GM19240 (cell line): ENCODE data around the gene OR2V2.
"Not testable (repeated sequence)": the region's sequence is repeated elsewhere in the genome, so short reads cannot be mapped to it uniquely, and the experiment has no call there.

Experiments used
- DNase-seq: peaks from one replicate; pipeline ENCODE4 v3.0.0; 2011; ENCODE audit warnings: low spot score; ENCODE audit not compliant: insufficient read length

Gene OR2V2

DNA sequence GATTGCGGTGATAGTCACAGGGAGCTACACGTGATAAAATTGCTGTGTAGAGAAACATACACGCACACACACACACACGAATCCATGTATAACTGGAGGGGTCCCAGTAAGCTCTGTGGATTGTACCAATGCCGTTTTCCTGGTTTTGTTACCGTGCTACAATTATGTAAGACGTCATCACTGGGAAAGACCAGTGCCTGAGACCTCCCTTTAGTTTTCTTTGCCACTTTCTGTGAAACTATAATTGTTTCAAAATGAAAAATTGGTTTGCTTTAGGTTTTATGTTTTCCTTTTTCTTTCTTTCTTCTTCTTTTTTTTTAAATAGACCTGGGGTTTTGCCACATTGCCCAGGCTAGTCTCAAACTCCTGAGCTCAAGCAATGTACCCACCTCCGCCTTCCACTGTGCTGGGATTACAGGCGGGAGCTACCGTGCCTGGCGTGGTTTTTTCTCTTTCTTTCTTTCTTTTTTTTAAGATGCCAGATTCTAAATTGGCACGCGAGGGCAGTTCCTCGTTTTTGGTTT is 21.3 kb downstream of the OR2V2 start:
- DNase-seq: no peak

DNA sequence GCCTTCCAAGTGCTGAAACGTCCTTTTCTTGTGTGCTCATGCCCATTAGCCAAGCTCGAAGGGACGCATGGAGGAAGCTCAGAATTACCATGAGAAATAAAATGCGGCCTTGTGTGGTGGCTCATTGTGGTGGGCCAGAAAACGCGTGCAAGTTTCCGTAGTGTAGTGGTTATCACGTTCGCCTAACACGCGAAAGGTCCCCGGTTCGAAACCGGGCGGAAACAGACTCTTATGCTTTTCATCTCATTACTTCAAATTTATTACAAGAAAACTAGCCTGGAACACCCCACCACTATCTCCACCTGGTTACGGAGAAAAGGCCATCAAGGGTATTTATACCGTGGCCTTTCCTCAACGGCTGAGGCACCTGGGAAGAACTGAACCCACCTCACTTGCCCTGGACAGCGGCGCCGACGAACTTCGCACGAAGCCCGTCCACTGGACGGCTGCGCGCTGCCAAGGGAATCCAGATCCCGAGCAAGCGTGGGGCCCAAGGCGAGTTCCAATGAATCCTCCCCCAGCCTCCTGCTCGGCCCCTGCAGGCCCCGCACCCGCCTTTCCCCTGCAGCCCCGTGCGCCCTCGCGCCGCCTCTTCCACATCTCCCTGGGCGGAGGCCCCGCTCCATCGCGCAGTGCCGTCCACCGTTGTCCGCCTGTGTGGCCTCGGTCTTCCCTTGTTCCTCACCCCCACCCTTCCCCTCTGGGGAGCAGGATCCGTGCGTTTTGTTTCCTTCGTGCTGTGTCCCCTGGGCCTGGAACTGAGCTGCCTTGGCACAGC is 22.3 kb downstream of the OR2V2 start:
- not testable (repeated sequence) for DNase-seq

- DNase-seq: no peak
Measured at GRCh38 chr5:181170237-181170825, 22.9 kb downstream of the OR2V2 start.

GRCh38 chr5:181170996-181171395 is 23.6 kb downstream of the OR2V2 start:
- DNase-seq: no peak

- no peak for DNase-seq
Measured at GRCh38 chr5:181171782-181172181, 24.4 kb downstream of the OR2V2 start.

- no peak for DNase-seq
Measured at GRCh38 chr5:181173027-181173419, 25.6 kb downstream of the OR2V2 start.

DNA sequence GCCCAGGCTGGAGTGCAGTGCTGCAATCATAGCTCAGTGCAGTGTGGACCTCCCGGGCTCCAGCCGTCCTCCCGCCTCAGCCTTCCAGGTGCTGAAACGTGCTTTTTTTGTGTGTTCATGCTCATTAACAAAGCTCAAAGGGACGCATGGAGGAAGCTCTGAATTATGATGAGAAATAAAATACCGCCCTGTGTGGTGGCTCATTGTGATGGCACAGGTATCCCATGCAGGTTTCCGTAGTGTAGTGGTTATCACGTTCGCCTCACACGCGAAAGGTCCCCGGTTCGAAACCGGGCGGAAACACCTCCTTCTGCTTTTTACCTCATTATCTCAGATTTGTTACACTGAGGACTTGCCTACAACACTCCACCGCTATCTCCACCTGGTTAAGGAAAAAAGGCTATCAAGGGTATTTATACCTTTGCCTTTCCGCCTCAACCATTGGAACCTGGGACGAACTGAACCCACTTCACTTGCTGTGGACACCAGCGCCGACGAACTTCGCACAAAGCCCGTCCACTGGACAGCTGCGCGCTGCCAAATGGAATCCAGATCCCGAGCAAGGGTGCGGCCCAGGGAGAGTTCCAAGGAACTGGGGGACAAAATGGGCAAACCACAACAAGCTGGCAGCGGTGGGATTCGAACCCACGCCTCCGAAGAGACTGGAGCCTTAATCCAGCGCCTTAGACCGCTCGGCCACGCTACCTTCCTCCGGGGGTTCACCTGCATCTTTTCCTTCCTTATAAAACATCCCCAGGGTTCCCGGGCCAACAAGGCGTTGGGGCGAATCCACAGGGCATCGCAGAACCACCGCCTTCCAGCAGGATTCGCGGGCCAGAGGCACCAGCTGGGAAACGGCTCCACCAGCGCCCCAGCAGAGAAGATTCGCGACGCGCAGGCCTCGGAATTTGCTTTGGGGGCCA is 26.3 kb downstream of the OR2V2 start:
- no peak for DNase-seq

- DNase-seq: no peak
Measured at GRCh38 chr5:181176254-181176952, 29.0 kb downstream of the OR2V2 start.

GRCh38 chr5:181177559-181177958 is 30.2 kb downstream of the OR2V2 start:
- DNase-seq: not testable (repeated sequence)

GRCh38 chr5:181181650-181182565 is 34.5 kb downstream of the OR2V2 start:
- no peak for DNase-seq

DNA sequence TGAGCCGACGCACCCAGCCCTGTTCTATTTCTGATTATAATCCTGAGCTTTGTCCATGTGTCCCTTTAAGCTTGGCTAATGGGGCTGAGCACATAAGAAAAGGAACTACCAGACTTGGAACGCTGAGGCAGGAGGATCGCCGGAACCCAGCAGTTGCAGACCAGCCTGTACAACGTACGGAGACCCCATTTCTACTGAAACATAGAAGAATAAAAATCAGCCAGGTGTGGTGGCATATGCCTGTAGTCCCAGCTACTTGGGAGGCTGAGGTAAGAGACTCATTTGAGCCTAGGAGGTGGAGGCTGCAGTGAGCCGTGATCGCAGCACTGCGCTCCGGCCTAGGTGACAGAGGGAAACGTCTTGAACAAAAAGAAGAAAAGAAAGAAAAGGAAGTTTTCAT is 35.3 kb downstream of the OR2V2 start:
- no peak for DNase-seq

GRCh38 chr5:181184845-181185216 is 37.4 kb downstream of the OR2V2 start:
- no peak for DNase-seq

DNA sequence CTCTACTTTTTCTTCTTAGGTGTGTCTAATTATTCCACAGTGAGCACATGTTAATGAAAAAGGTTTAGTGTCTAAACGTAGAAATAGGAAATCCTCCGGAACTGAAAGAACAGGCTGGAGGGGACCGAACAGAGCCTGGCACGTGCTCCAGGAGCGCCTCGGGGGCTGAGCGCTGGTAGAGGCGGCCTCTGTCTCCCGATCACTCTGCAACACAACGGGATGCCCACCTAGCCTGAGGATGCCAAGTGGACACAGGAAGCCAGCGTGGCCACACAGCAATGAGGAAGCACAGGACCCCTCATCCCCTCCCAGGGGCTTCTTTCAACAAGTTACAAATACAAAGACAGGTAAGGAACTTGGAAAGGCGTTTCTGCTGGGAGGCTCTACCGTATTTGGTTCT is 38.2 kb downstream of the OR2V2 start:
- DNase-seq: no peak

GRCh38 chr5:181186022-181186421 is 38.6 kb downstream of the OR2V2 start:
- DNase-seq: no peak

- no peak for DNase-seq
Measured at GRCh38 chr5:181186986-181187499, 39.7 kb downstream of the OR2V2 start.

DNA sequence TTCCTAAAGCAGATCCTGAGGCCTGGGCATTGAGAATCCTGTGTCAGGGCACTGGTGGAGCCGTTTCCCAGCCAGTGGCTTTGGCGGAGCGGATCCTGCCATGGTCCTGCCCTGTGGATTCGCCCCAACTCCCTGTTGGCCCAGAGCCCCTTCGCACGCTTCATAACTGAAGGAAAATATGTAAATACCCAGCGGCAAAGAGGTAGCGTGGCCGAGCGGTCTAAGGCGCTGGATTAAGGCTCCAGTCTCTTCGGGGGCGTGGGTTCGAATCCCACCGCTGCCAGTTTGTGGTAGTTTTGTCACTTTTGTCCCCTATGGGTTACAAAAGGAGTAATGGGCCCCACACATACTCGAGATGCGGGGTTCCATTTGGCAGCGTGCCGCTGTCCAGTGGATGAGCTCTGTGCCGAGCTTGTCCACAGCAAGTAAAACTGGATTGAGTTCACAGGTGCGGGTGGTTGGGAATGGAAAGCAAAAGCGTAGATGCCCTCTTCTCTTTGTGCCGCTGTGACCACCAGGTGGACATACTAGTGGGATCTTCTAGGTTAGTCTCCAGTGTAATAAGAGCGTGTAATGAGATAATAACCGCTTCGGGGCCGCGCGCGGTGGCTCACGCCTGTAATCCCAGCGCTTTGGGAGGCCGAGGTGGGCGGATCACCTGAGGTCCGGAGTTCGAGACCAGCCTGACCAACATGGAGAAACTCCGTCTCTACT is 40.3 kb downstream of the OR2V2 start:
- no peak for DNase-seq

DNA sequence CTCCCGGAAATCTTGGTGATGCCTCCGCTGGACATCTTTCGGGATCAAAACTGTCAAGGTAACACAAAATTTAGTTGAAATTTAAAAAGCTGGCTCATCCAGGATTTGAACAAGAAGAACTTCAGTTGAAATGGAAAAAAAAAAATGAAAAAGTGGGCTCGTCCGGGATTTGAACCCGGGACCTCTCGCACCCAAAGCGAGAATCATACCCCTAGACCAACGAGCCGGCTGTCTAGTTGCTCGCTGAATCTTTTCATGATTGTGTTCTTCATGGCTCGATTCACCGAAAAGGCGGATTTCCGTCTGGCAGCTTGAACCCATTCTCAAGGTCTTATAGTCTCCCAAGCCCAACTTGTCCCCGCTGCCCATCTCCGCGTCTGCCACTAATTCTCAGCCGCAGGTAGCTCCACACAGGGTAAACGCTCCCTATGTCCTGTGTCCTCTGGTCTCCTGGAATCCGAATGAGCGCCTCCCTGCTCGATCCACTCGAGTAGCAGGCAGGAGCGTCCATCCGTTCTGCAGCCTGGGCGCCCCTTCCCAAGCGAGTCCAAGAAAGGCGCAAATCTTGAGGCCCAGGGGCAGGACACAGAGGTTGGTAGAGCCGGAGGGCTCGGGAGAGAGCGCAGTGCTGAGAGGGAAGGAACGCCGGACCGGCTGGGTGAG is 41.4 kb downstream of the OR2V2 start:
- DNase-seq: no peak

DNA sequence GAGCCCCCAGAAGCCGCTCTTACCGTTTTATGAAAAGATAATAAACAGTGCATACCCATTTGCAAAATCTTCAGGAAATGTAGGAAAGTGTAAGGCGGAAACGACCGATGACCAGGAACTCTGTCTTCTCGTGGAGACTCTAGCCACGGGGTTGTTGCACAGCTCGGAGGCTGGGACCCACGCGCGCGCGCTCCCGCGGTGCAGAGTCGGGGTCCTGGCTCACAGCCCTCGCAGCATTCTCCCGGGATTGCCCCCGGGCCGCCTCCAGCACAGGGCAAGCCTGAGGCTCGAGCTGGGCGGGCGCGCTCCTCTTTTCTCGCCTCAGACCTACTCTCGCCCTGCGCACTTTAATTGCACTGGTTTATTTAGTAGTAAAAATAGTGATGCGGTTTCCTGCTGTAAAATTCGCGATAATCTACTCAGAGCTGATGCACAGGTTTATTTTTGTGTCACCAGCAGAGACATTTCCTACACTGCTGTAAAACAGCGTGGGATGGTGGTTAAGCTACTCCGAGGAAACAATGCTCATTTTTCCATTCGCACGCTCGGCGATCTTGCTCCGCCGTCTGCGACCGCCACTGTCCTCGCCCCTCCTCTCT is 42.1 kb downstream of the OR2V2 start:
- no peak for DNase-seq
